Urothelium cell line (cell line): ENCODE data around the gene HINT3.
A peak's percentile ranks its signal among the peaks of the same experiment; 100 is the strongest.
"Not testable (repeated sequence)": the region's sequence is repeated elsewhere in the genome, so short reads cannot be mapped to it uniquely, and the experiment has no call there.

ENCODE experiments used
- DNase-seq: peaks from one replicate; pipeline ENCODE4 v3.0.0; 2011; ENCODE audit warnings: low spot score, mixed read lengths
- FAIRE-seq: peaks from 2 replicates; lab custom pipeline; 2011; peaks lifted over from hg19 to GRCh38; lab: Jason Lieb, UNC

The HINT3 gene

GRCh38 chr6:125939026-125939425 lies 17.5 kb upstream of the HINT3 start:
- no peak for FAIRE-seq
- DNase-seq: no peak

- no peak for DNase-seq
- no peak for FAIRE-seq
Measured at GRCh38 chr6:125939791-125940190, 16.8 kb upstream of the HINT3 start.

DNA sequence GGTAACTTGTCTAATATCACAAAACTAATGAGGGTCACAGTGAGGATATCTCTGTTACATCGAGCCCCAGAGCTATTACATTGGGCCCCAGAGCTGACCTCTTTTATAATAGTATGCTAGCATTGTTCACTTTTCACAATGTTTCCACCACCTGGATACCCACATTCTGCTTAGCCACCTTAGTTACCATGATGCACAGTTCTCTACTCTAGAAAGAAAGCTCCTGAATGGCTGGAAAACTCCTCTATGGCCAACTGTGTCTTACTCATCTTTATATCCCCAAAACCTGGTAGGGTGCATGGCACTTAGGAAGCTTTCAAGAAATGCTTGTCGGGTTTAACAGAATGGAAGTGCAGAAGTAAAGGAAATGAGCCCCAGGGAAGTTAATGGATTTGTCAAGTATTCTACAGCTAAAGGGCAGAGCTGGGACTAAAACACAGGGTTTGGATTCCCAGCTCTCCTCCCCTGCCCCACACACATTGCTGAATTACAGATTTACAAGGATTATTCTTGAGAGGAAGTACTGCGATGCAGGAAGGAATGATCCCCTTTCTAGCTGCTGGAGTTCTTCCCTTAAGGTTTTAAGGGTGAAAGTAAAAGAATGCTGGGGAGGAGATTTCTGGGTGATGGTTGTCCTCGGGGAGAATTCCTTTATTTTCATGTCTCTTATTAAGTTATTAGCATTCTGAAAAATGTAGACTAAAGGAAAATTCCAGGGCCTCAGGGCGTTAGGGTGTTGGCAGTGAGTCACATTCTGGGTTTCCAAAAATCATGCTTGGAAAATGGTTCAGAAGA lies 16.1 kb upstream of the HINT3 start:
- DNase-seq: no peak
- no peak for FAIRE-seq

DNA sequence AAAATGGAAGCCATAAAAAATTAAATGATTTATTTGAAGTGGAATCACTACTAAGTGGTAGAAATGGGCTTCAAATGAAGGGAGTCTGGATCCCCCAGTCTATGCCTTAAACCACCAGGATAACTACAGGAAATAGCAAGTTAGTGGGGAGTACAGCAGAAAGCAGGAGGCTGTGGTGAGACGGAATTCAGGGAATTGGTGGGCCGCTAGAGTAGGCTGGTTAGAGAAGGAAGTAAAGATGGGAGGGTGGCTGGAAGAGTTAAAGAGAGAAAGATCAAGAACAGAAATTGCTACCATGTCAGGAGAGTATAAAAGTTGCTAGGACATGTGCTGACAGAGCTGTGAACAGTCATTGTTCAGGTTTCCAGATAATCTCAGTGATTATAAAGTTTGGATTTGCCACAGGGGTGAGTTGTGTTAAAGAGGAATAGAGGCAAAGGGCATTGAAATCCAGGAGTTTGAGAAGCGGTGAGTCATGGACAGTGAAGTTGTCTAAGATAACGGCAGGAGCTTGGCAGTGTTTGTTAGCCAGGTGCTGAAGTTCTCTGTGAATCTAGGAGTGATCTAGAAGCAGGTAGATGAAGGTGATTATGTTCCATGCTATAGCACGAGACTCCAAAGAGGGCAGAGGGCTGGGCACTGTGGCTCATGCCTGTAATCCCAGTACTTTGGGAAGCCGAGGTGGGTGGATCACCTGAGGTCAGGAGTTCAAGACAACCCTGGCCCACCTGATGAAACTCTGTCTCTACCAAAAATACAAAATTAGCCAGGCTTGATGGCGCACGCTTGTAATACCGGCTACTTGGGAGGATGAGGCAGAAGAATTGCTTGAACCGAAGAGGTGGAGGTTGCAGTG lies 13.7 kb upstream of the HINT3 start:
- FAIRE-seq (no peak), DNase-seq (no peak)

DNA sequence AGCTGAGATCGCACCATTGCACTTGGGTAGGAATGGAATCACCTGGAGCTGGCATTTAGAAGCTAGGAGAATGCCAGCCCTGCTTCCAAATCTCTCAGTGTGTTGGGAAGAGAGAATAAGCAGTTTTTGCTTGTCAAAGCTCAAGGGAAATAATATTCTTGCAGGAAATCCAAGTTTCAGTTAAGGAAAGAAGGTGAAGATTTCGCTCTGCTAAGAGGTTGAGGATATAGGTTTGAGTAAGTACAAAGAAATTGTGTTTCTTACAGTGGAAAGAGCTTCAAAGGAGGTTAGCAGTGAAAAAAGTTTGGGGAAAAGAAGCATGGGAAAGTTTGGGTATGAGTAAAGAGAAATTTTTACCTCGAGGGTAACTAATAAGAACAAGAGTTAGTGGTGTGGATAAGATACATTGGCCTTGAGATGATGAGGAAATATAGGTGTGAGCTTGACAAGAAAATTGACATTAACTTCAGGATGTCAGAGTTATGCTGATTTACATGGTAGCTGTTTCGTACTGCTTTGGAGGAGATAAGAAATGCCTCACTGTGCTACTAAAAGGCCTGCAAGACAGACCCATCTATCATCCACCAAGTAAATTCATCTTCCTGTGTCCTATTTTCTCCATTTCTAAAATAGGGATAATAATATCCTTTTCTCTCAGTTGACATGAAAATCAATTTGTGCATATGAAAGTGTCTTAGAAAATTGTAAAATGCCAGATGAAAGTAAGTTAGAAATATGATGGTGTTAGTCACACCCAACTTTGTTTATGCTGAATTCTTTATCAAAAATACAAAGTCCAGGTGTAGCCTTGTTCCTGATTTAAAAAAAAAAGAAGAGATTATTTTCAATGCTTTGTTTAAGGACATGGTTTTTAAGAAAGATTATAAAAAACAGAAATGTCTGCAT lies 12.8 kb upstream of the HINT3 start:
- FAIRE-seq: no peak
- DNase-seq: no peak

GRCh38 chr6:125944434-125944816 lies 12.1 kb upstream of the HINT3 start:
- DNase-seq: no peak
- FAIRE-seq: no peak

GRCh38 chr6:125944896-125945295 lies 11.7 kb upstream of the HINT3 start:
- FAIRE-seq: no peak

DNA sequence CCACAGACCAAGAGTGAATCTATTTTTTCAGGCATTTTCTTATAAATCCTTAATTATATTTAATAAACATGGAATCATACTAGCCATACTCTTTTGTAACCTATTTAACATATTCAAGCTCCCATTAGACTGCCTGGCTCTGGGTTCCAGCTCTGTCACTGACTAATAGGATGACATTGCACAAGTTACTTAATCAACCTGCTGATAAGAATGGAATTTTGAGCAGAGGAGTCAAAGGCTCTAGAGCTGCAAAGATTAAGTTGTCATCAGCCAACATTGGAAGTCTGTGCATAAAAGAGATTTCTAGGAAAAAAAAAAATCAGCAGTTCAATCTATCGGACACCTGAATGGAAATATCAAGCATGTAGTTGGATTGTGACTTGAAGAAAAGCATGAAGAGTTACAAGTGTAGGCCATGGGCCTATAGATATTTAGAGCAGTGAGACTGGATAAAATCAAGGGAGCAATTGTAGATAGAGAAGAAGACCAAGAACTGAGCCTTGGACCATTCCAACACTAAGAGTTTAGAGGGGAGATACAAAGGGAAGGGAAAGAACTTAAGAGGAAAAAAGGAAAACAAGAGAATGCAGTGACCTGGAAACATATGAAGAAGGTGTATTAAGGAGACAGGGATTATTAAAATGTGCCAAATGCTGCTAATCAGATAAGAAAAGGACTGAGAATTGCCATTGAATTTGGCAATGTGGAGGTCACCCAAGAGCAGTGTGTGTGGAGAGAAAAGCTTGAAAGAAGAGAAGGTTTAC lies 11.0 kb upstream of the HINT3 start:
- FAIRE-seq (no peak), DNase-seq (no peak)

More at GRCh38 chr6:125944896-125945295, 11.7 kb upstream of the HINT3 start:
- no peak for DNase-seq

DNA sequence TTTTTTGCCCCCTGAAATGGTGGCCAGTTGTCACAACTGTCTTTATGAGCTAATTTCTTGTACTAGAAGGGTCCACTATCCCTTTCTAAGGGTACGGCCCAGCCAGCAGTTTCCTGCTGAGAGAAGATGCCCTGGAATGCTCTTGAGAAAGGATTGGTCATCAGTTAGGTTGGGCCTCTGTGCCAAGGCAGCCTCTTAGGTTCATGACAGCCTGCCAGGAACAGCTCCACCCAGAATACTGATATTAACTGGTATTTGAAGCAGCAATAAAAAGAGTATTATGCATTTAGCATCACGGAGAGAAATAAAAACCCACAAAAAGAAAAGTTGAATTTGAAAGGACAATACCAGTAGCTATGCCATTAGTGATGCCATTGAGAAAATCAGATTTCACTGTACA lies 9.0 kb upstream of the HINT3 start:
- no peak for DNase-seq
- FAIRE-seq: no peak

GRCh38 chr6:125948455-125948854 lies 8.1 kb upstream of the HINT3 start:
- FAIRE-seq (no peak), DNase-seq (no peak)

DNA sequence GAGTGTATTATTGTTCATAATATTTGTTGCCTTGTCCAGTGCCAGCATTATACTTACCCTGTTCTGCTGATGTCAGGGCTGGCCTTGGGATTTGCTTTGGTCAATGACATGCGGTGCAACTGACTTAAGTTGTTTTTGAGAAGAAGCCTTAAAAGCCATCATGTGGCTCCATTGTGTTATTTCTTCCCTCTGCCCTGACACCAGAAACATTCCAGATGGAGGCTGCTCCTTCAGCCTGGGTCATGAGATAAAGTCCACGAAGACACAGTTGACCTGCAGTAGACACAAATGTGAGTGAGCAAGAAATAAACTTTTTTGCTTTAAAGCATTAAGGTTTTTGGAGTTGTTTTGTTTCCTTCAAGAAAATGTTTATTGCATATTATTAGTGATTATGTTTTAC lies 7.5 kb upstream of the HINT3 start:
- DNase-seq (no peak), FAIRE-seq (no peak)

- DNase-seq: no peak
- no peak for FAIRE-seq
Measured at GRCh38 chr6:125950293-125950692, 6.3 kb upstream of the HINT3 start.

- not testable (repeated sequence) for FAIRE-seq, DNase-seq
Measured at GRCh38 chr6:125950716-125951115, 5.9 kb upstream of the HINT3 start.

DNA sequence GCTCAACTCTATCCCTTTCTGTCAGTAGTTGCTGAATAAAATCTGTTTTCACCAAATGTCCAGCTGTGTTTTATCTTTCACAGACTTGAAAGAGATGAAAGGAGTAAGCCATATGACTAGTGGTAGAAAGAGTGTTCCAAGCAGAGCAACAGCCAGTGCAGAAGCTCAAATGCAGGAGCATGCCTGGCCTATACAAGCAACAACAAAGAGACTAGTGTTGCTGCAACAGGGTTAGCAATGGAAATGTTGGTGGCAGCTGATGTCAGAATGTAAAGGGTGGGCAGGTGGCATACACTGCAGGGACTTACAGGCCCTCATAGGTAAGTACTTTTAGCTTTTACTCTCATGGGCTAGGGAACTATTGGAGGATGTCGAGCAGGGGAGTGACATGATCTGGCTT lies 5.2 kb upstream of the HINT3 start:
- FAIRE-seq (no peak), DNase-seq (no peak)

- FAIRE-seq: no peak
- peak; percentile 37 for DNase-seq
Measured at GRCh38 chr6:125952764-125953501, 3.6 kb upstream of the HINT3 start.

DNA sequence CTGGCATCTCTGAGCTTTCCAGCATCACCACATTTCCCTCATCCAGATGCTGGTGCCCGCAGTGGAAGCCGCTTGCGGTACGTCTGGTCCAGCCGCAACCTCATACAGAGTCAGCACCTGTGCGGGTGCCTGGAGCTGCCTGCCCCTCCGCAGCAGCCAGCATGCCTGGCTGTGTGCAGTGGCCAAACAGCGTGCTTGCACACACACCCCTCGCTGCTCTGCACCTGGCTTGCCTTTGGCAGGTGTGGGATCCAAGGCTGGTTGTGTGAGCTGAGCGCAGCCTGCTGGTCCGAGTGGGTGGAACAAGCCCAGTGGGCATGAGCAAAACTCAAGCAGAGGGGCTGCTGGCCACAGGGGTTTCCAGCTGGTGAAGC lies 3.1 kb upstream of the HINT3 start:
- DNase-seq: no peak
- no peak for FAIRE-seq

DNA sequence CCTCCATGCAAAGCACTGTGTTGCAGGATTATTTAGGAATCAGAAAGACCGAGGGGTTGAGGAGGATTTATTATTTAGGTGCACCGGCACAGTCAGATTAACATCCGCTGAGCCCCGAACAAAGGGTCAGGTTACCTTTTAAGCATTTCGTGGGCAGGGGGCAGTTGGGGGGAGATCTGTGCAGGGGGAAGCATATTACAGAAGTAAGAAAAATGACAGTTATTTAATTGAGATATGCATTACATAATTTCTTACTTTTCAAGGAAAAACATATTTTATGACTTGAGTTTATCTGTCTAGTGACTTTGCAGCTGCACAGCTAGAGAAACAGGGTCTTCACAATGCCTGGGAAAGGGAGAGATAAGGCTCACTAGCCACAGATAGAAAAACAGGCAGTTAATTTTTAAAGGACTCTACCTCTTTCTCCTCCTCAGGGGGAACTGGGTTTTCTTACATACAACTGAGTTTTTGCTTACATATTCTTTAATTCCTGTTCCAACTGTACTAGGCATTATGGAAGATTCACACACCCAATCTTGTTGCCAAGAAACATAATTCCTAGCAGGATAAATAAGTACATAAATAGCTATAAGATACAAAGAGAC lies 1.7 kb upstream of the HINT3 start:
- DNase-seq (no peak), FAIRE-seq (no peak)

- DNase-seq: no peak
- no peak for FAIRE-seq
Measured at GRCh38 chr6:125955973-125956372, 597 bp upstream of the HINT3 start.

GRCh38 chr6:125957391-125957693 lies 772 bp downstream of the HINT3 start:
- DNase-seq (no peak), FAIRE-seq (no peak)

DNA sequence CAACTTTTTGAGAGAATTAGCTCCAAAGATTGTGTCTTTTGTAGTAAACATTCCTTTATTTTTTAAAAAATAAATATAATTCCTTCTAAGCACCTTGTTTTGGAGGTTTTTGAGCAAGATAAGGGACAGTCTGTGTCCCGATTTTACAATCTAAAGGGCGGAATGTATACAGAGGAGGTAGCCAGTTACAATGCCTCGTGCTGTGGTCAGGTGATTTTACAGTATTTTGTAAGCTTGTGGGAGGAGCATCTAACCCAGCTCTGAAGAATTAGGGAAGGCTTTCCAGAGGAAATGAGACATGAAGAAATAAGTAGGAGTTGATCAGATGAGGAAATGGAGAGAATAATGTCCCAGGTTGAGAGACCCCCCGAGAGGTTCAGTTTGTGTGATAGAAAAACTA lies 1.3 kb downstream of the HINT3 start:
- FAIRE-seq (no peak), DNase-seq (no peak)
